HK-2 (cell line): Measurements from ENCODE around the gene SLC1A7.

ENCODE experiments used
- DNase-seq: peaks from one replicate; pipeline ENCODE4 v3.0.0-alpha.2; 2018; ENCODE audit not compliant: unreplicated experiment

Gene SLC1A7

DNA sequence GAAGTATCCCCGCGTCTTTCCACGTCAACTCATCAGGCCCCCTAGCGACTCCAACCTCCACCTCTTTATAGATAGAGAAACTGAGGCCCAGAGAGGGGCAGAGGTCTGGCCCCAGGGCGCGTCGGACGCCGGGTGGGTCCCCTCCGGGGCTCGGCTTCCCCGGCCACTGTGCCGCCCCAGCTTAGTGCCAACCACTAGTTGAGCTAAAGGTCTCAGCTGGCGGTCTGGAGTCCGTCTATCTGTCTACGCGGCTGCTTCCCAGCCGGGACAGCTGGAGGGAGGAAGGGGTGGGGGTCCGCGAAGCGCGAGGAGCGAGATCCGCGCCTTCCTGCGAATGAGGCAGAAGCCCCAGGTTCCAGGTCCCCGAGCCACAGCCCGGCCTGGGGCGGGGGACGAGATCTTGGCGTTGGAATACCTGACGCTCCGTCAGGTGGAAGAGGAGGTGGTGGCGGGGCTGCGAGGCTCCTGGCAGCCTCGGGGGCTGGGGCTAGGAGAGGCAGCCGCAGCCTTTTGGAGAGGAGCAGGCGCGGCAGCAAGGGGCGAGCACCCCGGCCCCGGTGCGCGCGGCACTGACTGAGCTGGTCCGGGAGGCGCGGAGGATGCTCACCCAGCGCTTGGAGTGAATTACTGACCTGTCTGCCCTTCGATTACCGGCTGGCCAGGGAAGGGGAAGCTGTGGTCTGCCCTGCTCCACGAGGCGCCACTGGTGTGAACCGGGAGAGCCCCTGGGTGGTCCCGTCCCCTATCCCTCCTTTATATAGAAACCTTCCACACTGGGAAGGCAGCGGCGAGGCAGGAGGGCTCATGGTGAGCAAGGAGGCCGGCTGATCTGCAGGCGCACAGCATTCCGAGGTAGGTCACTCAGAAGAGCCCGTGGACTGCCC lies 79.5 kb downstream of the SLC1A7 start:
- DNase-seq, result no peak

DNA sequence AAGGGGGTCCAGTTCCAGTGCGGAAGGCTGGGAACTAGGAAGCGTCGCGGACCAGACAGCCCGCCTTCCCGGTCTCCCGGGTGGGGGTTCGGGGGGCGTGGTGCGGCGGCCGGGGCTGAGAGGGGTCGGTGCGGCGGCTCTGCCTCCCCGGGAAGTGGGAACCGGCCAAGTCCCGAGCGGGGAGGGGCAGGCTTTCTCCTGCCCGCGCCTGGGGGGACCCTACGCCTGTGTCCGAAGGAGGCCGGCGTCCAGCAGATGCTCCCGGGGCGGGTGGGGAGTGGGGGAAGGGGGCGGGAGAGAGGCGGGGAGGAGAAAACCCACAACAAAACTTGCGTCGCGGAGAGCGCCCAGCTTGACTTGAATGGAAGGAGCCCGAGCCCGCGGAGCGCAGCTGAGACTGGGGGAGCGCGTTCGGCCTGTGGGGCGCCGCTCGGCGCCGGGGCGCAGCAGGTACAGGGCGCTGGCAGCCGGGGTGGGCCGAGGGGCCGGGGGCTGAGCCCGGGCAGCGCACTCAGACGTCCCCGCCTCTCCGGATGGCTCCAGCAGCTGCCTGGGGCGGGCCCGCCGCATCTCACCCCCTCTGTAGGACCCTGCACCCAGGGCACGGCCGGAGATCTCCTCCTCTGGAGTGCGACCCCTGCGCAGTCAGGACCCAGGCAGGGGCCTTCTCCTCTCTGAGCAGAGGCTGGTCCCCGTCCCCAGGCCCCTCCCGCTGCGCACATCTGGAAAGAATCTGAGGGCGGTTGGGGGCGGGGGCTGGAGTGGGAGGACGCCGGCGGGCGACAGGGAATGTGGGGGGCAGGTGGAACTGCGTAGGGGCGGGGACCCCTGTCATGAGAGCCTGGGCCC lies 80.4 kb downstream of the SLC1A7 start, which contains the start of gene PODN:
PODN (plus strand) TSS at position 355 of the 849 bp plus-strand sequence. CDS start 7,643 bp downstream, outside the sequence.
- no peak for DNase-seq

GRCh38 chr1:53061123-53061858 lies 81.1 kb downstream of the SLC1A7 start:
- DNase-seq, result no peak

DNA sequence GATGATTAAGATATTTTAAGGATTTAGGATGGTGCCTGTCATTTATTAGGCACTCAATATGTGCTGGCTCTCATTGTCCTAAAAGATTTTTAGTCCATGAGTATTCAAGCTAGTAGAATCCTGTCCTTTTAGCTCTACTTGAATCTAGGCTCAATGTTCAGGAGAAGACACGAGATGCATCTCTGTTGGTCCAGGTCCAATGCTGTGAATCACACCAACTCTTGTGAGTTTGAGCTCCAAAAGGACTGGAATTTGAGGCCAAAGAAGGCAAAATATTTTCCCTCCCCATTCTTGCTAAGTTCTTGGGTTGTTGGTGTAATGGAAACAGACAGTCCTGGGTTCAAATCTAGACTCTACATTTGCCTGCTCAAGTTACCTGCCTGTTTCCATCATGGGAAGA lies 81.9 kb downstream of the SLC1A7 start:
- DNase-seq, result no peak

DNA sequence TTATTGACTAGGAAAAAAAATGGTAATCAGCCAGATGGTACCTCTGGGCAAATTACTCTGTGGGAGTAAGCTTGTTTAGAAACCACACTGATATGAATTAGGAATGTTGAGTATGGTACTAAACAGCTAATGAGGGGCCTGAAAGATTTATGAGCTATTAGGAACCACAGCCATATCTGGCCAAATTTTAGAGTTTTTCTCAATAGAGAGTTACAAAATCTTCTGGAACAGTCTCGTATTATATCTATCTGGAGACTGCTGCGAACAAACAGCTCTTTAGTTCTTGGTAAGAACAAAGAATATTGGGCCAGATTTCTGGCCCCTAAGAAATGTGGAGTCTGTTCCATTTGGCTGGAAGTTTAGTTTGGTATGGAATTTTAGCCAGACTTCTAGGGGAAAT lies 85.3 kb downstream of the SLC1A7 start:
- no peak for DNase-seq

DNA sequence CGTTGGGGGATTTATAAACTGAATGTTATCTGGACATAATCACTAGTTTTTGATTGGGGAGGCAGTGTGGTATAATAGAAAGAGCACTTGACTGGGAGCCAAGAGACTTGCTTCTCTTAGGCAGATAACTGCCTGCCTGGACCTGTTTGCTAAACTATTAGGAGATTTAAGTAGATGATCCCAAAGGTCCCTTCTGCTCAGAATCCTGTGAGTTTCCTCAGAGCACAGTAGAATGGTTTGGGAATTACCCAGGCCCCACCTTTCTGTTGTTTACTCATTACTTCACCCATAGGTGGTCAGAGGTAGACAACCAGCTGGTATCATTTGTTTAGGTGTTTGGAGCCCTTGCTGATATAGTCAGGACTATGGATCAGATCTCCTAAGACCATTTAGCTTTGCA lies 90.8 kb downstream of the SLC1A7 start:
- no peak for DNase-seq

DNA sequence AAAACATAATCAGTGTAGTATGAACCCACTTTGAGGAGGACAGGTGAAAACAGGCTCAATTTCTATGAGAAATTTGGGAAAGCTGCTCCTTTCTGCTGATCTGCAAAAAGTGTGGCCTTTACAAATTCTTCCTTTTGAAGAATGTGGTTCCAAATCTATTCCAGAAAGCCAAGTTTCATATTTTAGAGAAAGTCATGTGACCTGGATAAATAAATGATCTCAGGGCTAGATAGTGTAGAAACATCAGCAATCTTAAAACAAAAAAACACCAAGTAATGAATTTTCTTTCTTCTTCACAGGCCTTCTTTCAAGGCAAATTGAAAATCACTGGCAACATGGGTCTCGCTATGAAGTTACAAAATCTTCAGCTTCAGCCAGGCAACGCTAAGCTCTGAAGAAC lies 92.1 kb downstream of the SLC1A7 start:
- no peak for DNase-seq

DNA sequence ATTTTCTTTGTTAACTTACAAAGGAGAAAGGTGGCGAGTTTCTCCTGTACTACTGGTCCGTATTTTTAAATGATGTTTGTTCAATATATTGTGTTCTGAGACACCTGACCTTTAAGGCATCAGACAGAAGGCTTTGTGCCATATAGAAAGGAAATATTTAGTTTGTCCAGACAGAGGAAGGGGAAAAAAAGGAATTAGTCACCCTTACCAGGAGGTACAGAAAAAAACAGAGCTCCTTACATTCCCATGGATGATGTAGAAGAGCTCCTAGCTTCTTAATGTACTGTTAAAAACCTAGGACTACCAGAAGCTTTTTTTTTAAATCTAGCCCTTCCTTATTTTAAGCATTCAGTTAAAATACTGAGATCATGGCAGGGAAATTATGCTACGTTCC lies 92.9 kb downstream of the SLC1A7 start:
- no peak for DNase-seq

- DNase-seq, result no peak
Measured at GRCh38 chr1:53048960-53049573, 93.4 kb downstream of the SLC1A7 start.

DNA sequence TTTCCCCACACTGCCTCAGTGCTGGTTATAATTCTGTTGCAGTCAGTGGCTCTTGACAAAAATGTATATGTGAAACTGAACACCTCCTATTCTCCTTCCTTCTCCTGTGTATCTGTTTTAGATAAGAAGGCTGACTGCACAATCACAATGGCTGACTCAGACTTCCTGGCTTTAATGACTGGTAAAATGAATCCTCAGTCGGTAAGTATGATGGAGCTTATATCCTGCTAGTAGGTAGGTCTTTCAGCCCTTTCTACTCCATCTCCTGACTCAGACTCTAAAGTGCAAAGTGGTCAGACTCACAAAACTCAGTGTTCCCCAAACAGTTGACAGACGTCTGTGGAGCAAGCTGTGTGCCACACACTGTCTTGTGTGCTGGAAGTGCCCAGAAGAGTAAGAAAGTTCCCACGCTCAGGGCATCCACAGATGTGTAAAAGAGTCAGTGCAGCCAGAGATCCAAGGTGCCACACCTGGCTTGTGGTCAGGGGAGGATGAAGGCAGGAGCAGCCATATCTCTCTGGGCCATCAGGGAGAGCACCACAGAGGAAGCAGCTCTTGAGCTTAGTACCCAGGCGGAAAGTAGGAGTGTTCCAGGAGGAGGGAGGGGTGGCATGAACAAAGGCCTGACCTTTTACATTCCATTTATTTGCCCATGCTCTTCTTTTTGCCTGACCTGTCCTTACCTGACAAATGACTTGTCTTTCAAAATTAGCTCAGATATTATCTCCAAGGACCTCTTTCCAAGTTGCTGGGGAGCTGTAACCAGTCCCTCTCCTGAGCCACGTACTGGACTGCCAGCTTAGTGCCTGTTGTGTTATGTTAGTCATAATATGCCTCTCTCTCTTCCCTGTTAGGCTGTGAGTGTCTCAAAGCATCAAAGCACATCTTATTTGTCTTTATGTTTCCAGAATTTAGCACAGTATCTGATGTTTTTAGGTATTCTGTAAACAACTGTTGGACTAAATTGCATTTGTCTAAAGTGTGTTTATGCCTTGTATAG lies 94.4 kb downstream of the SLC1A7 start:
- no peak for DNase-seq

DNA sequence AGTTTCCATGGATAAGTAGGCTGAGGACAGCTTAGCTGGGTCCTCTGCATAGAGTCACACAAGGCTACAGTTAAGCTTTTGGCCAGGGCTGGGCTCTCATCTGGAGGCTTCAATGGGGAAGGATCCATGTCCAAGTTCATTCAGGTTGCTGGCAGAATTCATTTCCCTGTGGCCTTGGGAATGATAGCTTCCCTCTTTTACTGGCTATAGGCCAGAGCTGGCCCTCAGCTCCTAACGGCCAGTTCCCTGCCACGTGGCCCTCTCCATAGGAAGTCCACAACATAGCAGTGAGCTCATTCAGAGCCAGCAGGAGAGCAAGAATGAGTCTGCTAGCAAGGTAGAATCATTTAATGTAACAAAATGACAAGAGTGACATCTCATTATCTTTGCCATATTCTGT lies 95.5 kb downstream of the SLC1A7 start:
- DNase-seq, result no peak

DNA sequence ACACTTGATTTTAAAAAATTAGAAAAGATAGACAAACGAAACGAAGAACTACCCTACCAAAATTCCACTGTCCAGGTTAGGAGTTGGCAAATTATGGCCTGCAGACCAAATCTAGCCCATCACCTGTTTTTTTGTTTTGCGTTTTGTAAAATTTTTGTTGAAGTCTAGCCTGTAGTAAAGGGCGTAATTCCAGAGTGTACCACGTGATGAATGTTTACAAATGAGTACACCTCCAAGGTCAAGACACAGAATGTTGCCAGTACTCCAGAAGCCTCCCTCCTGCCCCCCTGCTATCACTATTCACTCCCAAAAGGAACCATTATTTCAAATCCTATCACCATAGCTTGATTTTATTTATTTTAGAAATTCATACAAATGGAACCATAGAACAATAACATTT lies 97.5 kb downstream of the SLC1A7 start:
- no peak for DNase-seq

DNA sequence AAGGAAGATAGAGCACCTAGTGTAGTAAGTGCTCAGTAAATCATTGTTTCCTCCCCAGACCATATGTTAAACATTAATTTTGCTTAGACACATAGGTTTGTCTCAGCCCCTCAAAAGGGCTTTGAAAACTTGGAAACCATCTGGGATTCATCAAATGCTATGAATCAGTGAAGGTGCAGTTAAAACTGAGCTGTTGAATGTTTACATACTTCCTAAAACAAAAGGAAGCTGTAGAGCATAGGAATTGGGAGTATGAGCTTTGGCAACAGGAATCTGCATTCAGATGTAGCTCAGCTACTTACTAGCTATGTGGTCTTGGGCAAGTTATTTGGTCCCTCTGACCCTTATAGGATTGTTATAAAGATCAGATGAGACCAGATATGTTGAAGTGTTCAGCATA lies 99.2 kb downstream of the SLC1A7 start:
- no peak for DNase-seq

GRCh38 chr1:53038566-53038965 lies 103.9 kb downstream of the SLC1A7 start:
- DNase-seq, result no peak
